Measurements from ENCODE around the gene CYSTM1.

The CYSTM1 gene

DNA sequence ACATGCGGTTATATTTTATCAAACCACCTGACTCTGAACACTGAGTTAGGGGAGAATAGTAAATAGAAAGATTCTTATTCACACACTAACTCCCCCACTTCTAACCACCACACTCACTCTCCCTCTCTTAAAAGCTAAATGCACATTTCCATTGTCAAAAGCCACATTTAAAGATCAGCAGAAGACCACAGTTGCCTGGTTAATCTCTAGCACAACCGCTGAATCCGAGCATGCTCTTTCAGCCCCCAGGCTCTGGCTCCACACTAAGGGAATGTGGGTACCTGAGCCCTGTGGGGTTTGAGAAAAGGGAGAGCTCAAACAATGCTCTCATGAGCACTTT, 92.2 kb downstream of the CYSTM1 start:
- peak overlapping the region; percentile 14; the same call in 1 of the 2 replicates for H3K4me3 ChIP-seq
- no peaks in the 10 kb centered on the region for H3K27me3 ChIP-seq
- H3K9me3 ChIP-seq: no peaks in the 10 kb centered on the region
- H4K20me1 ChIP-seq: peaks cover 14% of the 10 kb centered on the region; the same call in 1 of the 2 replicates
- H3K27ac ChIP-seq: peak overlapping the region; percentile 74
- peak overlapping the region; percentile 81 for H3K4me2 ChIP-seq
- peaks cover 20% of the 10 kb centered on the region; the same call in 1 of the 2 replicates for H3K36me3 ChIP-seq
- H3K9ac ChIP-seq: peak overlapping the region; percentile 71
- H3K4me1 ChIP-seq: peaks cover 38% of the 10 kb centered on the region
- no peak for TF ChIP-seq Cebpa-rat (IDR thresholded peaks at IDR 0.05)

DNA sequence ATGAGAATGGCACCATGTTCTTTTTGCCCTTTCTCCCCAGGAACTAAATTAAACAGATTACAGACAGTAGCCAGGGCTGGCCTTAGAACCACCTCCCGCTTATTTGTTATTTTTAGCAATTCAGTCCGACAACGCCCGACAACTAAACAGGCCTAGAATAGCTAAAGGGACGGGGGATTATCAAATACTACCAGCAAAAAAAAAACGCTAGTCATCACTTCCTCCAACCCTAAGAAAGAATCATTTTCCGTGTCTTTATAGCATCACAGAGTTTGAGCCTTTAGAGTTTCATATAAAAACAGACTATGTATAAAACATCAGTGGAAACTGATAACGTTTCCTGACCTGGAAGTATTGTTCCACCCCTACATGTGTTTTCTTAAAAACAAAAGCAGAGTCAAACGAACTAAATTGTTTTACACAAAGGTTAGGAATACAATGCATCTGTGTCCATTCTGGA, 92.6 kb downstream of the CYSTM1 start:
- Histone ChIP-seq H3K4me2 (peak overlapping the region; percentile 81), H3K36me3 (peaks cover 18% of the 10 kb centered on the region; the same call in 1 of the 2 replicates), H3K9me3 (no peaks in the 10 kb centered on the region), H4K20me1 (peaks cover 14% of the 10 kb centered on the region; the same call in 1 of the 2 replicates), H3K9ac (peak overlapping the region; percentile 71), H3K4me3 (peak overlapping the region; percentile 14; the same call in 1 of the 2 replicates), H3K27me3 (no peaks in the 10 kb centered on the region), H3K27ac (peak overlapping the region; percentile 74), H3K4me1 (peaks cover 38% of the 10 kb centered on the region)
- no peak for TF ChIP-seq Cebpa-rat (IDR thresholded peaks at IDR 0.05)

DNA sequence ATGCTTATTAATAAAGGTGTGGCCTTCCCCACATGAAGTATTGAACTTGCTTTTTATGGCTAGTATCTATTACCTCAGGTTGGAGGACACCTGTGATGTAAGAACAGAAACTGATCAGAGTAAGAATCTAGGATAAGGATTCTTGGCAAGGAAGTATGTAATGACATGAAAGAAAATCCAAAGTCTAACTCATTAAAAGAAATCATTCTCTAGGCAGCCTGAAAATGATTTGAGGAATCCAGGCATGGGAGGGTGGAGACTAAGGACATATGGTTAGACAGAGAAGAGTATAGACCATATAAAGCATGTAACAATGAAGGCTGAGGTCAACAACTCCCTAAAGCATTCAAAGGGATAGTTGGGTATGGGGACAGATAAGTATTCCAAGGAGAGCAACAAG, 95.0 kb downstream of the CYSTM1 start:
- Histone ChIP-seq H3K36me3 (peaks cover 31% of the 10 kb centered on the region), H3K27me3 (no peaks in the 10 kb centered on the region), H3K4me2 (no peak overlapping the region), H3K4me1 (peaks cover 36% of the 10 kb centered on the region), H3K9me3 (no peaks in the 10 kb centered on the region), H3K27ac (no peak overlapping the region), H3K9ac (no peak overlapping the region), H4K20me1 (peaks cover 14% of the 10 kb centered on the region; the same call in 1 of the 2 replicates), H3K4me3 (no peak overlapping the region)
- TF ChIP-seq Cebpa-rat (IDR thresholded peaks at IDR 0.05): no peak

DNA sequence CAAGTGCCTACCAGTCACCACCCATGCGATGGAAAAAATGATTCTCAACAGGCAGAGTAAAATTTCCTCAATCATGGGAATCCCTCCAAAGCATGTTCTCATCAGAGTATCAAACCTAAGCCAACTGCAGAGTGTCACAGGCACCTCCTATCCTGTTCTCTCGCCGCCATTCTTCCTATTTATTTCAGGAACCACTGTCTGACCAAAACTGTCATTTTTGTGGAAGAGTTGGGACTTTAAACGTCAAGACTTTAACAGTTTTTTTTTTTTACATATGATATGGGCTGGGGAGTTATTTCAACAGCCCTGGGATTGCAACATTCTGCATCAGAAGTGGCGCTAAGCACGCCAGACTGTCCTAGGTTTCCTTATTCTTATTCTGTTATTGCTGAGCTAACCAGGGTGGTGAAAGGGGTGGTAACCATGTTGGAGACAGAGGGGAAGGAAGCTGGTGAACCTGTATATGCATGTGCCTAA, 98.5 kb downstream of the CYSTM1 start:
- no peak overlapping the region for H3K27ac ChIP-seq
- no peaks in the 10 kb centered on the region for H3K27me3 ChIP-seq

DNA sequence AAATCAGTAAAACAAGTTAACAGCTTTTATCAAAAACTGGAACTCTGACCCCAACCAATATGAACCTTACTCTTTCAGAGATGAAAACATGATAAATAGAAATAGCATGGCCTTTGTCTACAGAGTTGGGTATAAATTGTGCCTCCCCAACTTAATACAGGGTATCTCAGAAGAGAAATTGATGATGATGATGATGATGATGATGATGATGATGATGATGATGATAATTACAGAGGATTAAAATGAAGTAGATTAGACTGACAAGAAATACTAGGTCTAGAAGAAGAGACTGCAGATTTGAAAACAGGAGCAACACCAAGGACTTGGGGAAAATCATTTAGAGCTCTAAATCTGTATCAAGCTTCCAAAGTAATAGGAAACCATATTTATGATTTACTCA, 100.8 kb downstream of the CYSTM1 start:
- H3K4me2 ChIP-seq: no peak overlapping the region
- no peaks in the 10 kb centered on the region for H3K27me3 ChIP-seq
- peaks cover 3% of the 10 kb centered on the region; the same call in 1 of the 2 replicates for H3K9me3 ChIP-seq
- no peak overlapping the region for H3K4me3 ChIP-seq
- no peaks in the 10 kb centered on the region for H3K4me1 ChIP-seq
- no peak for TF ChIP-seq Cebpa-rat (IDR thresholded peaks at IDR 0.05)
- no peak overlapping the region for H3K27ac ChIP-seq
- H3K36me3 ChIP-seq: peaks cover 60% of the 10 kb centered on the region
- H3K9ac ChIP-seq: no peak overlapping the region
- no peaks in the 10 kb centered on the region for H4K20me1 ChIP-seq

More for the DNA sequence above, 98.5 kb downstream of the CYSTM1 start:
- peaks cover 3% of the 10 kb centered on the region; the same call in 1 of the 2 replicates for H3K9me3 ChIP-seq
- TF ChIP-seq Cebpa-rat (IDR thresholded peaks at IDR 0.05): no peak
- no peaks in the 10 kb centered on the region for H4K20me1 ChIP-seq
- peaks cover 59% of the 10 kb centered on the region for H3K36me3 ChIP-seq
- no peak overlapping the region for H3K4me2 ChIP-seq
- H3K4me3 ChIP-seq: no peak overlapping the region
- H3K4me1 ChIP-seq: peaks cover 1% of the 10 kb centered on the region
- no peak overlapping the region for H3K9ac ChIP-seq

DNA sequence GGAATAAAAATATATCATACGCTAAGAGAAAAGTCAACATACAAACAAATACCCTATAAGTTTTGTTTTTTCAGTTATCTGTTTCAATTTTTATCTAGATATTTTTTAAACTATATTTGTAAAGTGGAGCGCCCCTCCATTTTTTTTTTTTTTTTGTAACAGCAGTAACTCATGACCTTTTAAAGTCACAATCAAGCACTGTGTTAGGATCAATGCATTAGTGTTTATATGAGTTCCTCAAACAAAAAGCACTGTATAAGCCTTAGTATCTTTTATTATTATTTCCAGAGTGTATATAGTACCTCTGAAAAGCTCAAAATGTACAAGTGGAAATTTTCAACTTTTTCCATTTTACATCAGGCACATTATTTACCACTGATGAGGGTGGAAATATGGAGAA, 107.3 kb downstream of the CYSTM1 start:
- TF ChIP-seq Cebpa-rat (IDR thresholded peaks at IDR 0.05): no peak
- no peak overlapping the region for H3K4me3 ChIP-seq
- H3K9me3 ChIP-seq: peaks cover 3% of the 10 kb centered on the region; the same call in 1 of the 2 replicates
- peaks cover 20% of the 10 kb centered on the region for H3K36me3 ChIP-seq
- H3K4me2 ChIP-seq: no peak overlapping the region
- H3K27me3 ChIP-seq: no peaks in the 10 kb centered on the region
- H4K20me1 ChIP-seq: peaks cover 9% of the 10 kb centered on the region; the same call in 1 of the 2 replicates
- H3K9ac ChIP-seq: no peak overlapping the region
- no peak overlapping the region for H3K27ac ChIP-seq
- peaks cover 7% of the 10 kb centered on the region; the same call in 1 of the 2 replicates for H3K4me1 ChIP-seq

DNA sequence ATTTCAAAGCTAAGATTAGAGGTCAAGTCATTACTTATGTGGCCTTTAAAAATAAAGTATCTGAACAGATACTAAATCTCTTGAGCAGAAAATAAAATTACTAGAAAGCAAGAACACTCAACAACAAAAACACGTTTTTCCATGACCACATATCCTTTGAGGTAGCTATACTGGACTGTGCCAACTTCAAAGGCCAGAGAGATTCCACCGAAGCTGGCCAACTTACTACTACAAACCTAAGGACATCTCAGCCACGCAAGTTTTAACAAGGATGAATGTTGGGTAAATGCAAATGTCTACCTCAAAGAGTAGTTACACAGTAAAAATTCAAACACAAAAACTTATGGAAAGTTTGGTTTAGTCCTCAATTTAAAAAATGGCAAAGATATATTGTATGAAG, 109.0 kb downstream of the CYSTM1 start:
- H3K36me3 ChIP-seq: peaks cover 17% of the 10 kb centered on the region
- H3K27ac ChIP-seq: no peak overlapping the region
- peaks cover 26% of the 10 kb centered on the region for H4K20me1 ChIP-seq
- no peak overlapping the region for H3K4me3 ChIP-seq
- no peak for TF ChIP-seq Cebpa-rat (IDR thresholded peaks at IDR 0.05)
- H3K9ac ChIP-seq: no peak overlapping the region
- H3K9me3 ChIP-seq: no peaks in the 10 kb centered on the region
- H3K4me2 ChIP-seq: no peak overlapping the region
- peaks cover 7% of the 10 kb centered on the region; the same call in 1 of the 2 replicates for H3K4me1 ChIP-seq
- no peaks in the 10 kb centered on the region for H3K27me3 ChIP-seq

DNA sequence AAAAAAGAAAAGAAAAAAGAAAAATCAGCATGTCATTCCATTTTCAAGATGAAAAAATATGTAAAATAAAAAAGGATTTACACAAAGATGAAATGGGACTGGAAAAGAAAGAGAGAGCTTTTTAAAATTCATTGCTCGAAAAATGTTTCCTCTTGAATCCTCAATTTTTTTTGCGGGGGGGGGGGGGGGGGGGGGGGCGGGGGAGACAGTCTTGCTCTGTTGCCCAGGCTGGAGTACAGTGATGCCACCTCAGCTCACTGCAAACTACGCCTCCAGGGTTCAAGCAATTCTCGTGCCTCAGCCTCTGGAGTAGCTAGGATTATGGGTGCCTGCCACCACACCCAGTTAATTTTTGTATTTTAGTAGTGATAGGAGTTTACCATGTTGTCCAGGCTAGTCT, 111.4 kb downstream of the CYSTM1 start:
- Histone ChIP-seq H3K4me1 (peaks cover 7% of the 10 kb centered on the region; the same call in 1 of the 2 replicates), H3K27me3 (no peaks in the 10 kb centered on the region), H3K4me3 (no peak overlapping the region), H3K27ac (no peak overlapping the region), H3K4me2 (no peak overlapping the region), H3K9me3 (no peaks in the 10 kb centered on the region), H3K9ac (no peak overlapping the region), H4K20me1 (peaks cover 41% of the 10 kb centered on the region), H3K36me3 (peaks cover 17% of the 10 kb centered on the region)
- TF ChIP-seq Cebpa-rat (IDR thresholded peaks at IDR 0.05): no peak

DNA sequence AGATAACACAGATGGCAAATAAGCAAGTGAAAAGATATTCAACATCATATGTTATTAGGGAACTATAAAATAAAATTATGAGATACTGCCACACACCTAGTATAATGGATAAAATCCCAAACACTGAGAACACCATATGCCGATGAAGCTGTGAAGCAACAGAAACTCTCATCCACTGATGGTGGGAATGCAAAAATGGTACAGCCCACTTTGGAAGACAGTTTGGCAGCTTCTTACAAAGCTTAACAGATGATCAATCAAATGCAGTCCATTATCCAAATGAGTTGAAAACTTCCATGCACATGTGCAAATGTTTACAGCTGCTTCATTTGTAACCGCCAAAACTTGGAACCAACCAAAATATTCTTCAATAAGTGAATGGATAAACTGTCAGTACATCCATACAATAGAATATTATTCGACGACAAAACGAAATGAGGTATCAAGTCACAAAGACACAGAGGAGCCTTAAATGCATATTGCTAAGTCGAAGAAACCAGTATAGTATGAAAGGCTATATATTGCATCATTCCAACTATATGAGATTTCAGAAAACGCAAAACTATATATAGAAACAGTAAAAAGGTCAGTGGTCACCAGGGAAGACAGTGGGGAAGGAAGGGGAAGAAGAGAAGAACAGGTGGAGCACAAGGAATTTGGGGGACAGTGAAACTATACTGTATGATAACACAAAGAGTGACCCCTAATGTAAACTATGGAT, 113.0 kb downstream of the CYSTM1 start:
- Histone ChIP-seq H3K27me3 (no peaks in the 10 kb centered on the region), H3K9me3 (no peaks in the 10 kb centered on the region), H3K27ac (no peak overlapping the region), H3K4me2 (no peak overlapping the region), H3K9ac (no peak overlapping the region), H4K20me1 (peaks cover 45% of the 10 kb centered on the region), H3K36me3 (peaks cover 13% of the 10 kb centered on the region), H3K4me1 (peaks cover 9% of the 10 kb centered on the region; the same call in 1 of the 2 replicates), H3K4me3 (no peak overlapping the region)
- TF ChIP-seq Cebpa-rat (IDR thresholded peaks at IDR 0.05): no peak
